Left cardiac atrium (tissue), 4 donors: ENCODE results near the gene FNDC3B. TPM values are rescaled to one million over a fixed set of nuclear protein-coding genes. Genes with fewer than 3 reads are reported as not detected.

Source experiments
- ATAC-seq, 2 donors: fragments of 200-7000 bp; cut with Tn5 transposase; one replicate each; pipeline ENCODE4 v1.9.1; 2020; ENCODE audit warnings: mild to moderate bottlenecking in 2 of 2, moderate library complexity in 2 of 2
- DNase-seq: peaks from one replicate; pipeline ENCODE4 v3.0.0-alpha.2; 2020
- intact Hi-C, 2 donors: fragments of 100-400 bp; cut with DNase I; formaldehyde crosslinking; loops; one replicate each; pipeline versions ENCODE4 v1.14.1 to v1.15.1; 2022 to 2023
- total RNA-seq, 2 donors: library from RNA; stranded (reverse); fragmentation: NEBNext Ultra II Directional; extraction: Animal tissue kit (Norgen Biotek cat#: 25700); gene quantifications; one replicate each; pipeline ENCODE4 v1.2.1, GENCODE V29; 2021
- donor health status: DM: no; HTN: yes; CAD: no.
- donor health status: DM: no; HTN: yes; CAD: no; lungs with severe emphysema.
- donor health status: DM: yes; HTN: yes; CAD: no.
- donor health status: Dilated cardiomyopathy.

The FNDC3B gene
- total RNA-seq, 2 donors from 2014 or later, result 82.4 to 98.3 TPM

- intact Hi-C loops, result no loop called here
- no peak for ATAC-seq
- DNase-seq, result no peak
These were observed 253.7 kb downstream of the FNDC3B start for GRCh38 chr3:172293093-172293492.

GRCh38 chr3:172294223-172294806, 254.9 kb downstream of the FNDC3B start:
- DNase-seq (no peak), ATAC-seq (no peak)
- intact Hi-C loops, result no loop called here

- DNase-seq, result no peak
- intact Hi-C loops, result no loop called here
- ATAC-seq, result no peak
These were observed 257.0 kb downstream of the FNDC3B start for GRCh38 chr3:172296248-172296974.

GRCh38 chr3:172296975-172297332, 257.6 kb downstream of the FNDC3B start:
- DNase-seq (no peak), ATAC-seq (no peak)
- intact Hi-C loops, result no loop called here

GRCh38 chr3:172298247-172298646, 258.9 kb downstream of the FNDC3B start:
- ATAC-seq (no peak), DNase-seq (no peak)
- intact Hi-C loops, result no loop called here

GRCh38 chr3:172300187-172300586, 260.8 kb downstream of the FNDC3B start:
- intact Hi-C loops, result no loop called here
- DNase-seq (no peak), ATAC-seq (no peak)

GRCh38 chr3:172300862-172301261, 261.5 kb downstream of the FNDC3B start:
- DNase-seq (no peak), ATAC-seq (no peak)
- intact Hi-C loops, result no loop called here

GRCh38 chr3:172302203-172302602, 262.8 kb downstream of the FNDC3B start:
- no peak for ATAC-seq
- intact Hi-C loops, result no loop called here
- no peak for DNase-seq

GRCh38 chr3:172303181-172303580, 263.8 kb downstream of the FNDC3B start:
- DNase-seq (no peak), ATAC-seq (no peak)
- intact Hi-C loops, result no loop called here

GRCh38 chr3:172303941-172304558, 264.7 kb downstream of the FNDC3B start:
- no peak for ATAC-seq
- intact Hi-C loops, result no loop called here
- DNase-seq, result no peak

GRCh38 chr3:172305552-172305951, 266.2 kb downstream of the FNDC3B start:
- ATAC-seq (peak in 1 of 2 donors; percentile 82), DNase-seq (no peak)
- intact Hi-C loops, result no loop called here

GRCh38 chr3:172305974-172306373, 266.6 kb downstream of the FNDC3B start:
- DNase-seq (no peak), ATAC-seq (no peak)
- intact Hi-C loops, result no loop called here

GRCh38 chr3:172307141-172307560, 267.8 kb downstream of the FNDC3B start:
- intact Hi-C loops, result no loop called here
- no peak for DNase-seq
- peak in 1 of 2 donors; percentile 27 for ATAC-seq

- DNase-seq (no peak), ATAC-seq (no peak)
- intact Hi-C loops, result no loop called here
These were observed 269.7 kb downstream of the FNDC3B start for GRCh38 chr3:172309059-172309458.

- no peak for ATAC-seq
- DNase-seq, result no peak
- intact Hi-C loops, result no loop called here
These were observed 270.5 kb downstream of the FNDC3B start for GRCh38 chr3:172309741-172310427.

- intact Hi-C loops, result no loop called here
- DNase-seq, result no peak
- no peak for ATAC-seq
These were observed 271.0 kb downstream of the FNDC3B start for GRCh38 chr3:172310428-172310760.

GRCh38 chr3:172311217-172311616, 271.8 kb downstream of the FNDC3B start:
- intact Hi-C loops, result no loop called here
- no peak for DNase-seq
- ATAC-seq, result no peak

GRCh38 chr3:172312001-172312400, 272.6 kb downstream of the FNDC3B start:
- intact Hi-C loops, result no loop called here
- no peak for ATAC-seq
- DNase-seq, result no peak

GRCh38 chr3:172312711-172313110, 273.3 kb downstream of the FNDC3B start:
- no peak for DNase-seq
- ATAC-seq, result no peak
- intact Hi-C loops, result no loop called here

GRCh38 chr3:172313671-172314070, 274.3 kb downstream of the FNDC3B start:
- ATAC-seq (no peak), DNase-seq (no peak)
- intact Hi-C loops, result no loop called here
